Endothelial cell of umbilical vein (primary cell): Measurements from ENCODE around the gene PPOX. TPM values are rescaled to one million over a fixed set of nuclear protein-coding genes. Genes with fewer than 3 reads are reported as not detected.

Source experiments
- BruUV-seq: library from RNA; stranded (reverse); fragments of 400-500 nt; replicated peaks from 2 replicates; lab custom pipeline; 2021; lab: Mats Ljungman, UMichigan
- CTCF ChIA-PET: fragments of 300-600, 350-600 bp; sonication (Branson Sonifier 250); formaldehyde crosslinking; loops from one replicate; lab custom pipeline; 2021; ENCODE audit warnings: antibody characterized with exemption, inconsistent platforms; lab: Charles Lee
- POLR2A ChIA-PET: fragments of 300-600, 350-600 bp; sonication (Branson Sonifier 250); formaldehyde crosslinking; loops from one replicate; lab custom pipeline; 2021; ENCODE audit warnings: antibody characterized with exemption, inconsistent platforms; lab: Charles Lee
- DNase-seq: peaks from one replicate; pipeline ENCODE4 v3.0.0-alpha.2; 2011; ENCODE audit warnings: low read depth, low spot score
- FAIRE-seq: peaks from 2 replicates; lab custom pipeline; 2011; peaks lifted over from hg19 to GRCh38; lab: Jason Lieb, UNC
- H2AFZ ChIP-seq: 2 replicates; pipeline ENCODE4 v1.6.0; 2012; ENCODE audit warnings: low read depth, low read length, control low read depth, inconsistent platforms
- H3K27ac ChIP-seq: 2 replicates; pipeline ENCODE4 v1.5.1; 2011; ENCODE audit warnings: low read depth, mild to moderate bottlenecking, control low read depth, low read length, moderate library complexity; ENCODE audit not compliant: insufficient read depth
- H3K27me3 ChIP-seq, 2 experiments: 2 replicates each; pipeline versions ENCODE4 v1.6.0 to v1.6.1; 2011; ENCODE audit warnings: low read length in 2 of 2, mixed read lengths in 1 of 2; ENCODE audit not compliant: control insufficient read depth in 2 of 2, insufficient read depth in 2 of 2
- H3K36me3 ChIP-seq, 2 experiments: 2 replicates in 1 of 2; 3 replicates in 1 of 2; pipeline ENCODE4 v1.5.1; 2011; ENCODE audit warnings: low read length in 2 of 2, mild to moderate bottlenecking in 1 of 2, moderate library complexity in 1 of 2; ENCODE audit not compliant: control insufficient read depth in 2 of 2, insufficient read depth in 2 of 2; ENCODE audit errors: extremely low read depth in 1 of 2
- H3K4me1 ChIP-seq: 3 replicates; pipeline ENCODE4 v1.5.1; 2011; ENCODE audit warnings: mild to moderate bottlenecking, low read length; ENCODE audit not compliant: control insufficient read depth, insufficient read depth; ENCODE audit errors: extremely low read depth
- H3K4me2 ChIP-seq: 2 replicates; pipeline ENCODE4 v1.6.1; 2011; ENCODE audit warnings: low read length, control low read depth, mixed read lengths; ENCODE audit not compliant: insufficient read depth
- H3K4me3 ChIP-seq, 3 experiments: fragments of 200-600 bp in 1 of 3; sonication (generic), shearing (Covaris generic) in 1 of 3; replicated peaks in 1 of 3; 2 replicates each; pipeline ENCODE4 v1.5.1; 2011 to 2016; ENCODE audit warnings: control low read depth in 3 of 3, low read length in 3 of 3, mild to moderate bottlenecking in 2 of 3, inconsistent platforms in 1 of 3, low read depth in 1 of 3, moderate library complexity in 1 of 3; ENCODE audit not compliant: insufficient read depth in 1 of 3
- H3K79me2 ChIP-seq: 2 replicates; pipeline ENCODE4 v1.6.0; 2012; ENCODE audit warnings: low read length, inconsistent platforms; ENCODE audit not compliant: control insufficient read depth, insufficient read depth
- H3K9ac ChIP-seq: replicated peaks from 2 replicates; pipeline ENCODE3; 2011; ENCODE audit warnings: low read length, control low read depth; ENCODE audit not compliant: insufficient read depth; ENCODE audit errors: extremely low read depth
- H3K9me1 ChIP-seq: replicated peaks from 3 replicates; pipeline ENCODE4 v1.6.0; 2011; ENCODE audit warnings: mild to moderate bottlenecking, low read length; ENCODE audit not compliant: control insufficient read depth, insufficient read depth; ENCODE audit errors: extremely low read depth
- H3K9me3 ChIP-seq: replicated peaks from 2 replicates; pipeline ENCODE4 v1.5.1; 2012; ENCODE audit warnings: low read length, inconsistent platforms; ENCODE audit not compliant: control insufficient read depth, insufficient read depth
- H4K20me1 ChIP-seq: replicated peaks from 2 replicates; pipeline ENCODE3; 2011; ENCODE audit warnings: mild to moderate bottlenecking, low read length; ENCODE audit not compliant: control insufficient read depth, insufficient read depth; ENCODE audit errors: extremely low read depth
- POLR2A ChIP-seq: IDR thresholded peaks from 2 replicates; pipeline ENCODE4 v1.6.1; 2012; ENCODE audit warnings: low read depth, mild to moderate bottlenecking, control low read depth, low read length
- POLR2AphosphoS5 ChIP-seq: IDR thresholded peaks from 2 replicates; pipeline ENCODE4 v1.6.1; 2012; ENCODE audit warnings: low read depth, mild to moderate bottlenecking, control low read depth, low read length, moderate library complexity; ENCODE audit not compliant: insufficient read depth
- dilution Hi-C: fragments of 300-500 bp; cut with MboI; formaldehyde crosslinking; loops from one replicate; pipeline ENCODE4 v1.15.0; 2019; ENCODE audit warnings: low sequenced_read_pairs; ENCODE audit not compliant: extremely low pct_ligation_motif_present
- intact Hi-C: fragments of 100-400 bp; cut with micrococcal nuclease; formaldehyde crosslinking; loops from one replicate; pipeline ENCODE4 v1.10.0; 2022
- polyA plus RNA-seq, 4 experiments: library from polyadenylated mRNA; depleted of rRNA in 3 of 4; stranded (reverse) in 3 of 4; unstranded in 1 of 4; fragments of >200 nt; gene quantifications; 2 replicates each; pipeline versions ENCODE4 v1.2.1 to v1.2.3, GENCODE V29; 2011 to 2012; ENCODE audit warnings: missing spikeins in 1 of 4
- total RNA-seq: library from RNA; stranded (reverse); gene quantifications from 2 replicates; pipeline ENCODE4 v1.2.3, GENCODE V29; 2021
- TF ChIP-seq, protein P1 (sequence below), 2 donors: IDR thresholded peaks; 1 replicate in 1 of 2; 2 replicates in 1 of 2; pipeline ENCODE4 v1.5.1; 2011; ENCODE audit warnings: low read length in 2 of 2, mild to moderate bottlenecking in 2 of 2, moderate library complexity in 2 of 2, control low read depth in 1 of 2, inconsistent platforms in 1 of 2, low read depth in 1 of 2; ENCODE audit not compliant: insufficient read depth in 1 of 2; ENCODE audit errors: extremely low read depth in 1 of 2
- TF ChIP-seq, protein P2 (sequence below): IDR thresholded peaks from 2 replicates; pipeline ENCODE4 v1.6.1; 2011; ENCODE audit not compliant: insufficient read depth, insufficient read length

Gene PPOX
- total and polyA plus RNA-seq, 2 donors (not counting 3 experiments of a cell fraction or from before 2014, with no cell fraction given): 26.4 to 28.5 TPM

DNA sequence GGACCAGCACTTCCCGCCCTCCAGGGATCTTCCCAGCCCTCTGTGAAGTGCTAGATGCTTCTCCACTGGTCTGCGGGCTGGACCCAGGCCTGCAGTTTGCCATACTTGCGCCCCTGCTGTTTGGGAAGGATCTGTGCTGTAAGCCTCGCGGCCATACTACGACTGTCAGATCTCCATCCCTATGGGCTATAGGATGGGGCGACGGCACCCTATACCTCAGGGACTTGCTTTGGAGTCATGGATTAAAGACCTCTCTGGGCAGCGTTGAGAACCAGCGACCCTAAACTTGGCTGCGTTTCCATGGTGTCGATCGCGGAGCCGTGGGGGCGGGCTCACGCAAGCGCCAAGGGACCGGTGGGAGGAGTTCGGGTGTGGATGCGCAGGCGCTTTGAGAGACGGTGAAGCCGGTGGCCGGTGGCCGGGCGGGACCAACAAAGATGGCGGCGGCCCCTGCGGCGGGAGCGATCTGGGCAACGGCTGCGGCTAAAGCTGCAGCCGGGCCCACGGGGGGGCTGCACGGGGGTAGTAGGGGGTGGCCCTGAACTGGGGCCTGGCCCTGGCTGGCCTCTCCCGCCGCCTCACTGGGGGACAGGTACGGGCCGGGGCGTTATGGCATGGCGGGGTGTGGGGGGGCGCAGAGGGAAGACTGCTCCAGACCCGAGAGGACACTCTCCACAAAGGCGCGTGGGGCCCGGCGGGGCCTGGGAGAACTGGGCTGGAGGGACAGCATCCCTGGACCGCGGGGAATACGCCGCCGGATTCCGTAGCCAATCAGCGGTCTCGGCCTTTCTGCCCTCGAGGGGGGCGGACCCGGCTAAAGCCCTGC lies 6.9 kb upstream of the PPOX start, which contains the start of gene USP21:
Gene USP21 (plus strand): TSS at position 414 of the 826 bp plus-strand sequence. CDS start 1,141 bp downstream, outside the sequence.
- Histone ChIP-seq H3K27ac (peak within 1 kb of the TSS; percentile 26), H3K36me3 (peaks cover 2 to 14% of the 10 kb centered on the region in 2 experiments), H3K4me1 (peaks cover 7% of the 10 kb centered on the region), H3K79me2 (peaks cover 7% of the 10 kb centered on the region), H3K4me2 (peak within 1 kb of the TSS; percentile 61), H3K9me3 (no peaks in the 10 kb centered on the region), H3K27me3 (no peaks in the 10 kb centered on the region), H4K20me1 (no peaks in the 10 kb centered on the region), H3K9me1 (no peaks in the 10 kb centered on the region), H2AFZ (peak within 1 kb of the TSS; percentile 63), H3K4me3 (peak within 1 kb of the TSS; percentile 51 to 76 (median 65)), H3K9ac (peak within 1 kb of the TSS; percentile 68)
- ChIA-PET POLR2A (interaction anchor here (0.7 kb wide), 1 partner anchor 138 kb away, joined by 4 read pairs; the partner anchor contains the start of gene F11R), CTCF (interaction anchor here (0.7 kb wide), 1 partner anchor 223 kb away, joined by 3 read pairs; no protein-coding TSS in a partner anchor)
- dilution Hi-C loops (no loop called here), intact Hi-C loops (loop anchor here (2.0 kb wide), 1 partner anchor 40 kb away; the partner anchor contains the start of genes NIT1 and PFDN2)
- DNase-seq (peak; percentile 91), FAIRE-seq (peak; percentile 96)
- peak; percentile 74 for TF ChIP-seq POLR2A
- TF ChIP-seq, protein P1, sequence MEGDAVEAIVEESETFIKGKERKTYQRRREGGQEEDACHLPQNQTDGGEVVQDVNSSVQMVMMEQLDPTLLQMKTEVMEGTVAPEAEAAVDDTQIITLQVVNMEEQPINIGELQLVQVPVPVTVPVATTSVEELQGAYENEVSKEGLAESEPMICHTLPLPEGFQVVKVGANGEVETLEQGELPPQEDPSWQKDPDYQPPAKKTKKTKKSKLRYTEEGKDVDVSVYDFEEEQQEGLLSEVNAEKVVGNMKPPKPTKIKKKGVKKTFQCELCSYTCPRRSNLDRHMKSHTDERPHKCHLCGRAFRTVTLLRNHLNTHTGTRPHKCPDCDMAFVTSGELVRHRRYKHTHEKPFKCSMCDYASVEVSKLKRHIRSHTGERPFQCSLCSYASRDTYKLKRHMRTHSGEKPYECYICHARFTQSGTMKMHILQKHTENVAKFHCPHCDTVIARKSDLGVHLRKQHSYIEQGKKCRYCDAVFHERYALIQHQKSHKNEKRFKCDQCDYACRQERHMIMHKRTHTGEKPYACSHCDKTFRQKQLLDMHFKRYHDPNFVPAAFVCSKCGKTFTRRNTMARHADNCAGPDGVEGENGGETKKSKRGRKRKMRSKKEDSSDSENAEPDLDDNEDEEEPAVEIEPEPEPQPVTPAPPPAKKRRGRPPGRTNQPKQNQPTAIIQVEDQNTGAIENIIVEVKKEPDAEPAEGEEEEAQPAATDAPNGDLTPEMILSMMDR (IDR thresholded peaks at IDR 0.05; ENCODE audit: extremely low read depth in 1 of 2, insufficient read depth in 1 of 2, low read depth in 1 of 2, low read length in 2 of 2): peak in 1 of 2 donors; percentile 8
- TF ChIP-seq POLR2AphosphoS5: peak; percentile 91
- TF ChIP-seq, protein P2, sequence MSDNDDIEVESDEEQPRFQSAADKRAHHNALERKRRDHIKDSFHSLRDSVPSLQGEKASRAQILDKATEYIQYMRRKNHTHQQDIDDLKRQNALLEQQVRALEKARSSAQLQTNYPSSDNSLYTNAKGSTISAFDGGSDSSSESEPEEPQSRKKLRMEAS: no peak
- BruUV-seq: no TSS peak
